Measurements from ENCODE around the gene KCND3. TPM values are rescaled to one million over a fixed set of nuclear protein-coding genes. Genes with fewer than 3 reads are reported as not detected.
A peak's percentile ranks its signal among the peaks of the same experiment; 100 is the strongest.

The KCND3 gene
- total RNA-seq, 1 donor from 2014 or later = 8.1 TPM

DNA sequence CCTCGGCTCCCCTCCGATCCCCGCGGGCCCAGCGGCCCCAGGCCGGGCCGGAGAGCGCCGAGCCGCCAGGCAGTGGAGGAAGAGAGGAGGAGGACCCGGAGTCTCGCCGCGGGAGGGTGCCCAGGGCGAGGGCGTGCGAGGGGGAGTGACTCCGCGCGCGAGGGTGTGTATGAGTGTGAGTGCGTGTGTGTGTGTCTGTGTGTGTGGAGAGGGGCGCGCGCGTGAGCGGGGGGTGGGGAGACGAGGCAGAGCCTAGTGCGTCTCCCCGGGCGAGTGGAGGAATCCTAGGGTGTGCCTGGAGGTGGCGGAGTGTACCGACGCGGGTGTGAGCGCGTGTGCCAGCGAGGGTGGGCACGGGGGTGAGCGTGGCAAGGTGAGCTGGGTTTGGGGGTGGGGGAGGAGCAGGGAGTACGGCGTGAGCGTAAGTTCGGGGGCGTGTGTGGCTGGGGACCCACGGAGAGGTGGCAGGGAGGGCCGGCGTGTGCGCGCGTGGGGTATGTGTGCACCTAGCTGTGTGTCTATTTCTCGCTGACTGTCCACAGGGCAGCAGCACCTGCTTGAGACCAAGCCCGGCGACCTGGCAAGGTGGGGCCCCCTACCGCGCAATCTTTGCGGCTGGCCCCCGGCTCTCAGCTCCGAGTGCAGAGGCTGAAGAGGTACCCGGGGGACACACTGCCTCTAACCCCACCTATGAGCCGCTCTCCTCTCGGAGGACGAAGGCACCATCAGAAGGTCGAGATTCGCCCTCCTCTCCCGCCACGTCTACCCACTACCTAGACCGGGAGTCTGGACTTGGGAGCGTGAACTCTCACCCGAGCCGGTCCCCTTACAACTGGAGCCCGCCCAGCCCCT lies 784 bp upstream of the KCND3 start:
- H3K4me1 ChIP-seq = peaks cover 37% of the 10 kb centered on the region
- no peaks in the 10 kb centered on the region for H3K36me3 ChIP-seq
- TF ChIP-seq POLR2A (IDR thresholded peaks at IDR 0.05) = no peak
- TF ChIP-seq, protein P1, sequence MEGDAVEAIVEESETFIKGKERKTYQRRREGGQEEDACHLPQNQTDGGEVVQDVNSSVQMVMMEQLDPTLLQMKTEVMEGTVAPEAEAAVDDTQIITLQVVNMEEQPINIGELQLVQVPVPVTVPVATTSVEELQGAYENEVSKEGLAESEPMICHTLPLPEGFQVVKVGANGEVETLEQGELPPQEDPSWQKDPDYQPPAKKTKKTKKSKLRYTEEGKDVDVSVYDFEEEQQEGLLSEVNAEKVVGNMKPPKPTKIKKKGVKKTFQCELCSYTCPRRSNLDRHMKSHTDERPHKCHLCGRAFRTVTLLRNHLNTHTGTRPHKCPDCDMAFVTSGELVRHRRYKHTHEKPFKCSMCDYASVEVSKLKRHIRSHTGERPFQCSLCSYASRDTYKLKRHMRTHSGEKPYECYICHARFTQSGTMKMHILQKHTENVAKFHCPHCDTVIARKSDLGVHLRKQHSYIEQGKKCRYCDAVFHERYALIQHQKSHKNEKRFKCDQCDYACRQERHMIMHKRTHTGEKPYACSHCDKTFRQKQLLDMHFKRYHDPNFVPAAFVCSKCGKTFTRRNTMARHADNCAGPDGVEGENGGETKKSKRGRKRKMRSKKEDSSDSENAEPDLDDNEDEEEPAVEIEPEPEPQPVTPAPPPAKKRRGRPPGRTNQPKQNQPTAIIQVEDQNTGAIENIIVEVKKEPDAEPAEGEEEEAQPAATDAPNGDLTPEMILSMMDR (IDR thresholded peaks at IDR 0.05) = no peak
- TF ChIP-seq POLR2AphosphoS5 (IDR thresholded peaks at IDR 0.05; ENCODE audit: insufficient read depth in 1 of 2, low read depth in 1 of 2) = peak in 1 of 2 donors; percentile 20
- no peak for DNase-seq (ENCODE audit: extremely low spot score in 2 of 2)
- no peaks in the 10 kb centered on the region for H3K27me3 ChIP-seq
- peak overlapping the region; percentile 67 for H3K27ac ChIP-seq
- intact Hi-C loops (cut with DNase I) = no loop called here
- peak overlapping the region; percentile 62 to 69 for H3K4me3 ChIP-seq
- no peaks in the 10 kb centered on the region for H3K9me3 ChIP-seq

DNA sequence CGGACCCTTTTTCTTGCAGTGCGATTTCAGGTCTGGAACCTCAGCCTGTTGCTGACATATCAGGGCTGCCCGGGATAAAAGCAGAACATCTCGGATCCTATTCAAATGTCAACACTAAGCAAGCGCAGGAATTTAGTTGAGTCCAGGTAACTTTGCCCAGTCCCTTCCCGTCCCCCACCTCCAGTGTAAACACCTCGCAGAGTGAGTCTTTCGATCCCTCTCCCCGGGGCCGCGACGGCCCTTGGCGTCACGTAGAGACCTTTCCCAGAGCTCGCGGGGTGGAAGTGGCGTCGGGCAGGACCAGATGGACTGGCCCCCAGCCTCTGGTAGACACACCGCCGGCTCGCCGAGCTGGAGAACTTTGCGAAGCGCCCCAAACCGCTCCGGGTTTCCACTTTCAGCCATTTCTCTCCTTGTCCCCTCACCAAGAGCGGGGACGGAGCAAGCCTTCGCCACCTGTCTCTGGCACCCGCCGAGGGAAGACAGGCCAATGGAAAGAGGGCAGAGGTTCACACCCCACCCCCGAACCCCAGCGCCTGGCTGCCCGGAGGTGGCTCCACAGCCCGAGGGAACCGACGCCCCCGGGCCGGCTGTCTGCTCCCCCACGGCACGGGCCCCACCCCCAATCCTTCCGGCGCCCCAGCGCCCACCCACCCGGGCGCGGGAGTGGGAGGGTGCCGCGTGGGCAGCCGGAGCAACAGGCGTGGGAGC lies 570 bp downstream of the KCND3 start:
- intact Hi-C loops (cut with DNase I) = no loop called here
- no peak for TF ChIP-seq POLR2AphosphoS5 (IDR thresholded peaks at IDR 0.05; ENCODE audit: insufficient read depth in 1 of 2, low read depth in 1 of 2)
- TF ChIP-seq, protein P1 (IDR thresholded peaks at IDR 0.05) = no peak
- no peak for TF ChIP-seq POLR2A (IDR thresholded peaks at IDR 0.05)
- no peak for DNase-seq (ENCODE audit: extremely low spot score in 2 of 2)
- no peaks in the 10 kb centered on the region for H3K9me3 ChIP-seq
- peaks cover 37% of the 10 kb centered on the region for H3K4me1 ChIP-seq
- H3K4me3 ChIP-seq = peak overlapping the region; percentile 62 to 69
- no peak overlapping the region for H3K27ac ChIP-seq
- H3K36me3 ChIP-seq = no peaks in the 10 kb centered on the region
- H3K27me3 ChIP-seq = no peaks in the 10 kb centered on the region

DNA sequence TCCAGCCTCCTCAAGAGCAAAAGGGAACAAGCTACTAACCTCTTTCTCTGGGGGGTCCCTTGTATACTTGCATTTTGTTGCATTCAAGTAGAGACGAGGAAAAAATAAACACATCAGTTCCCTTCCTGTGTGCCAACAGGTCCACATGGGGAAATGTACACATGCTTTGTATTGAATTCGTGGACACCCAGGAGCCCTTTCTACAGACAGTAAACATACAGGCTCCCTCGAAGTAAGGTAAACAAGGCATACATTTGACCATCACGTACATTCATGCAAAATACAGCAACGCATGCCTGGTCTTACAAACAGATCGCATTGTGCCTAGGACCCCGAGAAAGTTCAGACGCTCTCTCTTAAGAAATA lies 1.1 kb downstream of the KCND3 start:
- Histone ChIP-seq H3K4me1 (peaks cover 37% of the 10 kb centered on the region), H3K27ac (no peak overlapping the region), H3K27me3 (no peaks in the 10 kb centered on the region), H3K9me3 (no peaks in the 10 kb centered on the region), H3K36me3 (no peaks in the 10 kb centered on the region), H3K4me3 (peak overlapping the region; percentile 62 to 69)
- TF ChIP-seq, protein P1 (IDR thresholded peaks at IDR 0.05) = no peak
- TF ChIP-seq POLR2AphosphoS5 (IDR thresholded peaks at IDR 0.05; ENCODE audit: insufficient read depth in 1 of 2, low read depth in 1 of 2) (no peak), POLR2A (IDR thresholded peaks at IDR 0.05) (no peak)
- intact Hi-C loops (cut with DNase I) = no loop called here
- no peak for DNase-seq (ENCODE audit: extremely low spot score in 2 of 2)

DNA sequence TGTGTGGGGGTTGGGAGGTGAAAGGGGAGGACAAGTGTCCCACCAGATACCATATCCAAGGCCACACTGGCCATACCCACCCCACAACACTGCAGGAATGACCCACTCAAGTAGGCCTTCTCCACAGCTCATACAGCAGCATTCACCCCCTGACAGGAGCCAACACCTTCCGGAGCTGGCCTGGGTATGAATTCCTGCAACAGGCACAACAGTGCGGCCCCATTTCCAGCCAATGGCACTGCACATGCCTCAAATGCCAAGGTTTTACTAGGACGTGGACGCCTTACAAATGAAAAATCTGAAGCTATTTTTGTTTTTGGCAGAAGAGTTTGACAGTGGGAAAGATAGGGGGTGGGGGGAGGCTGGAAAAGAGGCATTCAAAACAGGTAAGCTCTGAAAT lies 2.0 kb downstream of the KCND3 start:
- intact Hi-C loops (cut with DNase I) = no loop called here
- TF ChIP-seq POLR2A (IDR thresholded peaks at IDR 0.05) = no peak
- TF ChIP-seq POLR2AphosphoS5 (IDR thresholded peaks at IDR 0.05; ENCODE audit: insufficient read depth in 1 of 2, low read depth in 1 of 2) = no peak
- TF ChIP-seq, protein P1 (IDR thresholded peaks at IDR 0.05) = no peak
- Histone ChIP-seq H3K27ac (no peak overlapping the region), H3K9me3 (no peaks in the 10 kb centered on the region), H3K4me1 (peaks cover 37% of the 10 kb centered on the region), H3K4me3 (no peak overlapping the region), H3K27me3 (no peaks in the 10 kb centered on the region), H3K36me3 (no peaks in the 10 kb centered on the region)
- DNase-seq (ENCODE audit: extremely low spot score in 2 of 2) = no peak

DNA sequence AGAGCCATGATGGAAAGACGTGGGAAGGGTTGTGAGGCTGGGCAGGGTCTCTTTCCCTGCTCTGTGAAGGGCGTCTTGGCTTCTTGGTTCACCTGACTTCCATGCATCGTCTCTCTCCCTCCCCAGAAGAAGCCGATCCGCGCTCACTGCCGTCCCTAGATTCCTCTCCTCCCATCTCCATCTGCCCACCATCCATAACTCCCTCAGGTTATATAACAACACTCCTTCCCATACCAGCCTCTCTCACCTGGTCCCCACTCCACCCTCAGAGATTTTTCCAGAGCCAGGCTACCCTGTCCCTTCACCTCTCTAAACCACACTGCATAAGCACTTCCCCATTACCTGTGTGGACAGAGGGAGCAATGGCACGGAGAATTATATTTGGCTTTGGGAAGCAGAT lies 6.0 kb downstream of the KCND3 start:
- DNase-seq (ENCODE audit: extremely low spot score in 2 of 2) = no peak
- Histone ChIP-seq H3K4me1 (peaks cover 6% of the 10 kb centered on the region), H3K9me3 (no peaks in the 10 kb centered on the region), H3K27ac (no peak overlapping the region), H3K27me3 (no peaks in the 10 kb centered on the region), H3K4me3 (no peak overlapping the region), H3K36me3 (no peaks in the 10 kb centered on the region)
- no peak for TF ChIP-seq POLR2A (IDR thresholded peaks at IDR 0.05)
- intact Hi-C loops (cut with DNase I) = no loop called here
